ENCODE results near the gene CCDC85C.

DNA sequence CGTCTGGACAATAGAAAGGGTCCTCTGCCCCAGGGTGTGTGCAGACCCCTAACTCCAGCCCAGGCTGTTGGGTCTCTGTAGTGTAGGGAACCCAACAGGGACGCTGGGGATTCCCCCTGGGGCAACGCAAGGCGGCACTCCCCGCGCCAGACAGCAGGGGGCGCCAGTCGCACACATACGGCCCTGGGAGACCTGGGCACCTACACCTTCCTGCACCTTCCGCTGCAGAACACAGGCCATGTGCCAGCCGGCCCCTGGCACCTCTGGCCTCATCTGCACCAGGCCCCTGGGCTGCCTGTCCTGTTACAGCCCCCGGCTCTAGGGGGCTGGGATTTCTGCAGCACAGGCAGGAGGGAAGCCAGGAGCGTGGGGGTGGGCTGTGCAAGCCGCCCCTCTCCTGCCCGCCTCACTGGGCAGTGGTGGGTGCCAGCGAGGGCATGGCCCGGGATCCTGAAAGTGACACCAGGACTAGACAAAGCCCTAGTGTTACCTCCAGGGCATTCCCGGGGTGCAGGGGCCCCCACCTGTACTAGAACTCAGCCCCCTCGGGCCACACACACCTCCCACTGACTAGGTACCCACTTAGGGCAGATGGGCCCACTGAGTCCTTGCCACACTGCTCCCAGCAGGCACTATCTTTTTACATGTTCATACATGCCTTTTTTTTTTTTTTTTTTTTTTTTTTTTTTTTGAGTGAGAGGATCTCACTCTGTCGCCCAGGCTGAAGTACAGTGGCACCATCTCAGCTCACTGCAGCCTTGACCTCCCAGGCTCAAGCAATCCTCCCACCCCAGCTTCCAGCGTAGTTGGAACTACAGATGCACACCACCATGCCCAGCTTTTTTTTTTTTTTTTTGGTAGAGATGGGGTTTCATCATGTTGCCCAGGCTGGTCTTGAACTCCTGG, 85.3 kb downstream of the CCDC85C start:
- TF ChIP-seq, protein P1, sequence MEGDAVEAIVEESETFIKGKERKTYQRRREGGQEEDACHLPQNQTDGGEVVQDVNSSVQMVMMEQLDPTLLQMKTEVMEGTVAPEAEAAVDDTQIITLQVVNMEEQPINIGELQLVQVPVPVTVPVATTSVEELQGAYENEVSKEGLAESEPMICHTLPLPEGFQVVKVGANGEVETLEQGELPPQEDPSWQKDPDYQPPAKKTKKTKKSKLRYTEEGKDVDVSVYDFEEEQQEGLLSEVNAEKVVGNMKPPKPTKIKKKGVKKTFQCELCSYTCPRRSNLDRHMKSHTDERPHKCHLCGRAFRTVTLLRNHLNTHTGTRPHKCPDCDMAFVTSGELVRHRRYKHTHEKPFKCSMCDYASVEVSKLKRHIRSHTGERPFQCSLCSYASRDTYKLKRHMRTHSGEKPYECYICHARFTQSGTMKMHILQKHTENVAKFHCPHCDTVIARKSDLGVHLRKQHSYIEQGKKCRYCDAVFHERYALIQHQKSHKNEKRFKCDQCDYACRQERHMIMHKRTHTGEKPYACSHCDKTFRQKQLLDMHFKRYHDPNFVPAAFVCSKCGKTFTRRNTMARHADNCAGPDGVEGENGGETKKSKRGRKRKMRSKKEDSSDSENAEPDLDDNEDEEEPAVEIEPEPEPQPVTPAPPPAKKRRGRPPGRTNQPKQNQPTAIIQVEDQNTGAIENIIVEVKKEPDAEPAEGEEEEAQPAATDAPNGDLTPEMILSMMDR (conservative IDR thresholded peaks at IDR 0.05; ENCODE audit: low read depth, low read length) = peak; percentile 94
- TF ChIP-seq SMC3 (IDR thresholded peaks at IDR 0.05; ENCODE audit: low read depth, low read length) (peak; percentile 94), BHLHE40 (IDR thresholded peaks at IDR 0.05; ENCODE audit: low read depth, low read length) (no peak)
- TF ChIP-seq, protein P2, sequence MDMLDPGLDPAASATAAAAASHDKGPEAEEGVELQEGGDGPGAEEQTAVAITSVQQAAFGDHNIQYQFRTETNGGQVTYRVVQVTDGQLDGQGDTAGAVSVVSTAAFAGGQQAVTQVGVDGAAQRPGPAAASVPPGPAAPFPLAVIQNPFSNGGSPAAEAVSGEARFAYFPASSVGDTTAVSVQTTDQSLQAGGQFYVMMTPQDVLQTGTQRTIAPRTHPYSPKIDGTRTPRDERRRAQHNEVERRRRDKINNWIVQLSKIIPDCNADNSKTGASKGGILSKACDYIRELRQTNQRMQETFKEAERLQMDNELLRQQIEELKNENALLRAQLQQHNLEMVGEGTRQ (IDR thresholded peaks at IDR 0.05; ENCODE audit: low read depth, low read length) = no peak
